Measurements from ENCODE around the gene GPC3.

GPC3 gene

DNA sequence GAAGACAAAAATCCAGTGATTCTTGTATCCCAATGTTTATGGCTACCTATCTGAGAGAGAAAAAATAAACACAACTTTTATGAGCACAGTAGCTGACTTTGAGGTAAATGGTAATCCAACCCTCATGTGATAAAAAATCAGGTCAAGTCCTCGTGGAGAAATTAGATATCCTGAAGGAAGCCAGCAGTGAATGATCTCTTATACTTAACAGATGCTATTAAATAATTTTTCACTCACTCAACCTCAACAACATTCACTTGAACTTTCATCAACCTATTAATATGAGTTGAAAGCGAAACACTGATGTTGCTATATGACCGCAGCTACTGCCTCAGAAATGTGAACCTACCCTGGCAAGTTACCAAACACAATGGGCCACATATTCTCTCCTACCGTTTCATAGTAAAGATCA lies 105.4 kb downstream of the GPC3 start:
- DNase-seq (ENCODE audit: low read depth), result peak; percentile 13
- H3K4me3 ChIP-seq (ENCODE audit: low read depth, low read length), result no peak overlapping the region
- TF ChIP-seq, protein P1, sequence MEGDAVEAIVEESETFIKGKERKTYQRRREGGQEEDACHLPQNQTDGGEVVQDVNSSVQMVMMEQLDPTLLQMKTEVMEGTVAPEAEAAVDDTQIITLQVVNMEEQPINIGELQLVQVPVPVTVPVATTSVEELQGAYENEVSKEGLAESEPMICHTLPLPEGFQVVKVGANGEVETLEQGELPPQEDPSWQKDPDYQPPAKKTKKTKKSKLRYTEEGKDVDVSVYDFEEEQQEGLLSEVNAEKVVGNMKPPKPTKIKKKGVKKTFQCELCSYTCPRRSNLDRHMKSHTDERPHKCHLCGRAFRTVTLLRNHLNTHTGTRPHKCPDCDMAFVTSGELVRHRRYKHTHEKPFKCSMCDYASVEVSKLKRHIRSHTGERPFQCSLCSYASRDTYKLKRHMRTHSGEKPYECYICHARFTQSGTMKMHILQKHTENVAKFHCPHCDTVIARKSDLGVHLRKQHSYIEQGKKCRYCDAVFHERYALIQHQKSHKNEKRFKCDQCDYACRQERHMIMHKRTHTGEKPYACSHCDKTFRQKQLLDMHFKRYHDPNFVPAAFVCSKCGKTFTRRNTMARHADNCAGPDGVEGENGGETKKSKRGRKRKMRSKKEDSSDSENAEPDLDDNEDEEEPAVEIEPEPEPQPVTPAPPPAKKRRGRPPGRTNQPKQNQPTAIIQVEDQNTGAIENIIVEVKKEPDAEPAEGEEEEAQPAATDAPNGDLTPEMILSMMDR (conservative IDR thresholded peaks at IDR 0.05; ENCODE audit: low read depth, low read length), result no peak

DNA sequence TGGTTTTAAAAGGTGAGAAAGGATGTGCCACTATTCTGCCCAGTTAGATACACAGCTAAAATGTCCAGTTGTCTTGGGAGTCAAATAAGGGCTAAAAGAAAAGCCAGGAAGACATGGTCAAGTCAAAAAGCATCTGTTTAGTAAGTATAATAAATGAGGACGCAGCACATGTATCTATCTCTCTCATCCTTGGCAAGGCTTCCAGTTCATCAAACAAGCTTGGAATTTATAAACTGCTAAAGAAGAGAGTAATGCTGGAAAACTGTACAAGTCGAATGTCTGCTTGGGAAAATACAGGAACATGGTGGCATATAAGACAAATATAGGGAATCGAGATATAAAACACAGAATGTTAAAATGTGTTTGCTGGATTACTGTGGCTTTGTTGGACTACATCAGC lies 106.7 kb downstream of the GPC3 start:
- TF ChIP-seq, protein P1 (conservative IDR thresholded peaks at IDR 0.05; ENCODE audit: low read depth, low read length), result no peak
- no peak overlapping the region for H3K4me3 ChIP-seq (ENCODE audit: low read depth, low read length)
- no peak for DNase-seq (ENCODE audit: low read depth)

DNA sequence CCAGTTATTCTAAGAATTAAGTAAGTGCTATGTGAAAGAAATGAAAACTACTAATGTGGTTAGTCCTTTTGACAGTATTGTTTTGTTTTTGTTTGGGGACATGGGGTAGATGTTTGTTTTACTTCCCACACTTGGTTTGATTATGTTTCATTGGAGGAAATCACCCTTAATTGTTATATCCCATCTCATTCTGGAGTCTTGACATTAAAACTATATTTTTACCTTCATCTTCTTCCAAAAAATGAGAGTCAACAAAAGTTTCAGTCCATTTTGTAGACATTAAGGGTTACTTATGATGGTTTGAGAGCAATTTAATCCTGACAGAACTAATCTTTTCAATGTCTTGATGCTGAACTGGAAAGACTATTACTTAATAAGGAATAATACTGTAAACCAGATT lies 108.7 kb downstream of the GPC3 start:
- no peak overlapping the region for H3K4me3 ChIP-seq (ENCODE audit: low read depth, low read length)
- TF ChIP-seq, protein P1 (conservative IDR thresholded peaks at IDR 0.05; ENCODE audit: low read depth, low read length), result no peak
- DNase-seq (ENCODE audit: low read depth), result no peak

DNA sequence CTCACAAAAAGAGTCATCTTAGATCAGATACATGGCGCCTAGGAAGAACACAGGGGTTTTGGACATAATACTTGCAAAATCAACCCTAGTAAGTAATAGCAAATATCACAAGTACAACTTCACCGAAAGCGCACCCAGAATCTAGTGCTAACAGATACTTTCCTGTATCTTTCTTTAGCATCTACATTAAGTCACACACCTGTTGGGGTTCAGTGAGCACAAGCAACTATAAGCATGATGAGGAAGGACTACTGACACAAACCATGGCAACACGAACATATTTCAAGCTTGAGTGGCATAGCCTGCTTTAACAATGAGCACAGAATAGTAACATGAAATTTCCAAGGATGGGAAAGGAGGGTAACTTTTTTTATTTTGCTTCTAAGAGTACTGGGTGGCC lies 116.1 kb downstream of the GPC3 start:
- DNase-seq (ENCODE audit: low read depth), result no peak
- H3K4me3 ChIP-seq (ENCODE audit: low read depth, low read length), result no peak overlapping the region
- TF ChIP-seq, protein P1 (conservative IDR thresholded peaks at IDR 0.05; ENCODE audit: low read depth, low read length), result no peak

DNA sequence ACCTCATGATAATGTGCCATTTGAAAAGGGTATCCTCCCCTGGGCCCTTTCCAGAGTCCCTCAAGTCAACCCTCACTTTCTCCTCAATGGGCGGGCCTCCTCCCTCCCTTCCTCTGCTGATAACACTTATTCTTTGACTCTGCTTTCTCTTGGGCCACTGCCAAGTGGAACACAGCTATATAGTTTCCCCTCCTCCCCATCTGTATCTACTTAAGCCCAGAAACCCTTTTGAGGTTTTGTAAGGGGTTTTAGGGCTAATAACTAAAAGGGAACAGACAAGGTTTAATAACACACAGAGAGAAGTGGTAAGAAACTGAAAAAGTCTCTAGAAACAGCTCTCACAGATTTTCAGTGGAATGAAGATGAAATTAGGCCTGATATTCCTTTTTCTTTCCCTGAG lies 116.7 kb downstream of the GPC3 start:
- DNase-seq (ENCODE audit: low read depth), result no peak
- H3K4me3 ChIP-seq (ENCODE audit: low read depth, low read length), result no peak overlapping the region
- TF ChIP-seq, protein P1 (conservative IDR thresholded peaks at IDR 0.05; ENCODE audit: low read depth, low read length), result no peak

DNA sequence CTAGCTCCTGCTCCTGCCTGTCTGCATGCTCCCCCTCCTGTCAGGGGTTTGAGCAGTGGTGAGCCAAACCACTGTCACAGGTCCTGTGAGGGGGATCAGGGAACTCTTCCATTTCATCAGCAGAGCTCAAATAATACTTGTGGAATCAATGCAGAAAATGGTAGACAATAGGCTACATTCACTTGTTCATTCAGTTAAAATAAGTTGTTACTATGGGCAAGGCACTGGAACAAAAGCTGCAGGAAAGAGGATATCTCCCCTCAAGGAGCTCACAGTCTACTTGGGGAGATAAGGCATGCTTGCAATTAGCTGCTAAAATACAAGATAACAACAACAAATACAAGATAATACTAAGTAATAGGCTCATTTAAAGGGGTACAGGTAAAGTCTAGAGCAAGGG lies 117.1 kb downstream of the GPC3 start:
- no peak for DNase-seq (ENCODE audit: low read depth)
- TF ChIP-seq, protein P1 (conservative IDR thresholded peaks at IDR 0.05; ENCODE audit: low read depth, low read length), result no peak
- H3K4me3 ChIP-seq (ENCODE audit: low read depth, low read length), result no peak overlapping the region

DNA sequence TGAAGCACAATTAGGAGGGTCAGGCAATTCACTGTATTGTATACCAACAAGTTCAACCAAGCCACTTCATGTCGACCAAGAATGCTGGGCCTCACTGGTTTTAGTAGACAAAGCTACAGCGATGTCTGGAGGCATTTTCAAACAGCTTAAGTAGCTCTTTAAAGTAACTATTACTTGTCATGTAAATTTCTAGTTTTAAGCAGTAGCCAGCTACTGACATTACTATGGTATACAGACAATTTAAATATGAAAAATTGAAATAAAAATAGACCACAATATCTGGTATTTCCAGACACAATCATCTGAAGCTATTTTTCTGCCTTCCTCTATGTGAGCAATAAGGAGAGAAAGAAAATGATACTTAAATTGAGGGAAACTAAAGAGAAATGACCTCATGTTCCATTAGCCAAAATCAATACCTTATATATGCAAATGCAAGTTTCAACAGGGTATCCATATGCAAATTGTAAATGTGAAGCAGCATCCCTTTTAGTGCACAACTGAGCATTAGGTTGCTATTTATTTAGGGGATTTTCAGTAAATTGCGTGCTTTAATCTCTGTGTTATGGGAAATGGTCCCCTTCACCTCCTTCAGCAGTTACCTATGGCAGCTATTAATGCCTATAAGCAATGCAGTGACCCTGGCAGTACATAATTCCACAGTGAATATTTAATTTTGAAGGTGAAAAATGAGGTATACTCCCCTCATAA lies 119.5 kb downstream of the GPC3 start:
- no peak overlapping the region for H3K4me3 ChIP-seq (ENCODE audit: low read depth, low read length)
- TF ChIP-seq, protein P1 (conservative IDR thresholded peaks at IDR 0.05; ENCODE audit: low read depth, low read length), result no peak

More for the DNA sequence above, 119.5 kb downstream of the GPC3 start:
- DNase-seq (ENCODE audit: low read depth), result no peak

Measured in choroid plexus epithelial cell (primary cell).